ENCODE data around the gene TRIM9.
"Not testable (repeated sequence)": the region's sequence is repeated elsewhere in the genome, so short reads cannot be mapped to it uniquely, and the experiment has no call there.

Gene TRIM9

DNA sequence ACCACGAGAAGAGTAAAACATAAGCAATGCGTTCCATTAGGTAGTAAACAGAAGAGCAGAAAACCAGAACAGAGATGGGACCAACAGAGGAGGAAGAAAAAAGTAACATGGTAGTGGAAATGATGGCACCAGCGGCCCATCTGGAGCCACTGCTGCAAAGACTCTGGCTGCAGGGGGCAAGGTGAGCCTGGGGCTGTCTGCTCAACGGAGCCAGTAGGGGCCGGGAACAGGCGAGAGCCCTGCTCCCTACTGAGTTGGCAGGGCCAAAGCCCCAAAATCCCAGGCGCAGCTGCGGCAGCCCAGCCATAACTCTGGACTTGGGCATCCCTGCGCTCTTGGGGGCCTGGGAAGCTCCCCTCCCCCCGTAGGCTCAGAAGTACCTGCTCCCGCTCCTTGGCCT, 122.2 kb downstream of the TRIM9 start:
- no peak overlapping the region for H3K27ac ChIP-seq (ENCODE audit: low read length)
- H3K4me3 ChIP-seq (ENCODE audit: low read length): no peak overlapping the region
- H3K27me3 ChIP-seq (ENCODE audit: control insufficient read depth, insufficient read depth, low read length): no peaks in the 10 kb centered on the region
- H3K9me3 ChIP-seq (ENCODE audit: control insufficient read depth, low read depth, low read length): no peaks in the 10 kb centered on the region
- H3K9ac ChIP-seq (ENCODE audit: low read length): no peak overlapping the region
- H3K36me3 ChIP-seq (ENCODE audit: control insufficient read depth, low read depth, low read length): no peaks in the 10 kb centered on the region
- no peaks in the 10 kb centered on the region for H3K4me1 ChIP-seq (ENCODE audit: control insufficient read depth, low read depth, low read length)

DNA sequence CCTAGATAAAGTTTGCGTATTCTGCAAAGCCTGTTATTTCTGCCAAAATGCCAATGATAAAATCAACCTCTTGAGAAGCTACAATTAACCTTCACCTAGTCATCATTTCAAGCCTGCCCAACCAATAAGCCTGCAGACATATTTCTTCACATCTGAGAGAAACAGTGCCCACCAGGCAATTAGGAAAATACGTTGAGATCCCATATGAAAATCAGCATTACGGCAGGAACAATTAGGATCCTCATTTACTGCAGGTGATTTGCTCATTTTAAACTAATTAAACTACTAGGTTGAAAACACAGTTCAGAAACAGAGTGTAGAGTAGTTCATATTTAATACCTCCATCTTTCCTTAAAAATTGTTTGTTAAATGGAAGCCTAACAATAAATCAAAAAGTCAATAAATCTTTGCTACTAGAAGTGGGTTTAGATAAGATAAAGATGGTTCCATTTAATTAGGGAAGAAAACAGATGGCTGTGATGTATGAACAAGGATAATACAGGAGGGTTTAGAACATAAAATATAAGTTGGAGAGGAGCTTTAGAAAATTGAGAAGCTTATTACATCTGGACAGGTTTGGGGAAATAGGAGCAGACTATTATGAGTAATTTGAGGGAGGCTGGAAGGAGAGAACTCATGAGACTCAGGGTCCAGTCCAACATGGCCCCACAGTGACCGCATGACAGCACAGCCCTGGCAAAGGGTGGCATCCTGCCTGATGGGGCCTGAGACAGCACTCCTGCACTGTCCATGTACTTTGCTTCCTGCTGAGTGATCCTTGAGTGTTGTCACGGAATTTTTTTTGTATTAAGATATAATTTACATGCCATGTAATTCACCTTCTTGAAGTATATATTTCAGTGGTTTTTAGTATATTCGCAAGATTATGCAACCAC, 123.8 kb downstream of the TRIM9 start:
- Histone ChIP-seq H3K4me3 (ENCODE audit: low read length) (no peak overlapping the region), H3K36me3 (ENCODE audit: control insufficient read depth, low read depth, low read length) (no peaks in the 10 kb centered on the region), H3K27me3 (ENCODE audit: control insufficient read depth, insufficient read depth, low read length) (no peaks in the 10 kb centered on the region), H3K9me3 (ENCODE audit: control insufficient read depth, low read depth, low read length) (no peaks in the 10 kb centered on the region), H3K4me1 (ENCODE audit: control insufficient read depth, low read depth, low read length) (no peaks in the 10 kb centered on the region), H3K27ac (ENCODE audit: low read length) (no peak overlapping the region), H3K9ac (ENCODE audit: low read length) (no peak overlapping the region)

DNA sequence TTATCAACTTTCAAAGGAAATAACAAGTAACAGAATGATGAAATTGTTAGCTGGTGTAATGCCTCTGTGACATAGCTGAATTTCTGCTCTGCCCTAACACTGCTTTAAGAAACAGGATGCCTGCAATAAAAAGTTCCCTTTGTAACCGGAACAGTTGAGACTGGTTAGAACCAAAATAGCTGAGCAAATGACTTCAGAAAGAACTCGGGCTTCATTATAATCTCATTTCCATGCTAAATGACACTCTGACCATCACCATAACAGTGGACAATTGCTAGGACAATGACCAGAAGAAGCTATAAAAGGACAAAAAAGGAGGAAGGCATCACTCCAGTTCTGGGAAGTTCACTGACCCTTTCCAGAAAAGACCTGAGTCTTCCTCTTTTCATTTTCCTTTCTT, 127.1 kb downstream of the TRIM9 start:
- no peaks in the 10 kb centered on the region for H3K36me3 ChIP-seq (ENCODE audit: control insufficient read depth, low read depth, low read length)
- no peaks in the 10 kb centered on the region for H3K9me3 ChIP-seq (ENCODE audit: control insufficient read depth, low read depth, low read length)
- H3K27me3 ChIP-seq (ENCODE audit: control insufficient read depth, insufficient read depth, low read length): no peaks in the 10 kb centered on the region
- H3K4me3 ChIP-seq (ENCODE audit: low read length): no peak overlapping the region
- H3K4me1 ChIP-seq (ENCODE audit: control insufficient read depth, low read depth, low read length): no peaks in the 10 kb centered on the region
- no peak overlapping the region for H3K9ac ChIP-seq (ENCODE audit: low read length)
- H3K27ac ChIP-seq (ENCODE audit: low read length): no peak overlapping the region

DNA sequence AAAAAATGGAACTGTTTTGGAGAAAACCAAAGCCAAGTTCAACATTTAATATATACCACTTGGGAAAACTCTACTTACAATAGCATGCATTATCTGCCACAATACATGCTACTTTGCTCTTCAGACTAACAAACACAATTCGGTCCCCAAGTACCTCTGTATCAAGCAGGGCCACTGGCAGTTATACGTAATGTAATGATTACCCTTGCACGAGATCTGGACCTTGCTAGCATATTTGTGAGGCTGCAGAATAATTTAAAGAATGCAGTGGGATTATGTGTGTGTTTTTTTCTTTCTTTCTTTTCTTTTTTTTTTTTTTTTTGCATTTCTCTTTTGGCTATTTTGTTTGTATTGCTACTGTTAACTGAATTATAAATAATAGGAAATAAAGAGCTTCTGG, 127.8 kb downstream of the TRIM9 start:
- Histone ChIP-seq H3K27me3 (ENCODE audit: control insufficient read depth, insufficient read depth, low read length) (no peaks in the 10 kb centered on the region), H3K9ac (ENCODE audit: low read length) (no peak overlapping the region), H3K36me3 (ENCODE audit: control insufficient read depth, low read depth, low read length) (no peaks in the 10 kb centered on the region), H3K9me3 (ENCODE audit: control insufficient read depth, low read depth, low read length) (no peaks in the 10 kb centered on the region), H3K27ac (ENCODE audit: low read length) (no peak overlapping the region), H3K4me1 (ENCODE audit: control insufficient read depth, low read depth, low read length) (no peaks in the 10 kb centered on the region), H3K4me3 (ENCODE audit: low read length) (no peak overlapping the region)

DNA sequence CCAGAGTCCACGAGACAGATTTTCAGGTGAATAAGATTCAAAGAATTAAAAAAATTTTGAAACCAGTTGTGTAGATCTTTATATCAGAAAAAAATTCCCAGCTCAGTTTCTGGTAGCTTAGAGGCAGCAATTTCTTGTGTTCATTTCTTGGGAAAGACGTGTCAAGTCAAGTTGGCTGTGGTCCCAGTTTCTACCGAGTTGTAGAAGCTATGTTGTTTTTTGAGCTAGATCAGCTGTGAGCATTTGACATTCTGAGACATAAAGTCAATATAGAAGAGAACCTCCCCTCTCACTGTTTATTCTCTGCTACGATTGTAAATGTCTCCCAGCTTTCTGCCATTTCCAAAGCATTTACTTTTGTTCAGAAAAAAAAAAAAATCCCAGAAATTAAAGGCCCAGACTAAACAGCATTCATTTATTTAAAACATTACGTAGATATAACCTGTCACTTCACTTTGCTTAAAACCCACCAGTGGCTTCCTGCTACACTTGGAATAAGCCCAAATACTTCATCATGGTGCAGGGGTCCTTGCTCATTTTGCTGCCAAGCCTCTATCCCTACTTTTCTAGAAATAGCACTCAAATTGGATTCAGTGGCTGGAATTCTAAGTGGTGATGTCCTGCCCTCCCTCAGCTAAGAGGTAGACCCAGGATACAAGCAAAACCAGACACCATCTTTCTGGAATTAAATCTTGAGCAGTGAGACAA, 130.1 kb downstream of the TRIM9 start:
- Histone ChIP-seq H3K4me3 (ENCODE audit: low read length) (no peak overlapping the region), H3K27ac (ENCODE audit: low read length) (no peak overlapping the region), H3K9ac (ENCODE audit: low read length) (no peak overlapping the region), H3K27me3 (ENCODE audit: control insufficient read depth, insufficient read depth, low read length) (no peaks in the 10 kb centered on the region), H3K36me3 (ENCODE audit: control insufficient read depth, low read depth, low read length) (no peaks in the 10 kb centered on the region), H3K9me3 (ENCODE audit: control insufficient read depth, low read depth, low read length) (no peaks in the 10 kb centered on the region), H3K4me1 (ENCODE audit: control insufficient read depth, low read depth, low read length) (no peaks in the 10 kb centered on the region)

DNA sequence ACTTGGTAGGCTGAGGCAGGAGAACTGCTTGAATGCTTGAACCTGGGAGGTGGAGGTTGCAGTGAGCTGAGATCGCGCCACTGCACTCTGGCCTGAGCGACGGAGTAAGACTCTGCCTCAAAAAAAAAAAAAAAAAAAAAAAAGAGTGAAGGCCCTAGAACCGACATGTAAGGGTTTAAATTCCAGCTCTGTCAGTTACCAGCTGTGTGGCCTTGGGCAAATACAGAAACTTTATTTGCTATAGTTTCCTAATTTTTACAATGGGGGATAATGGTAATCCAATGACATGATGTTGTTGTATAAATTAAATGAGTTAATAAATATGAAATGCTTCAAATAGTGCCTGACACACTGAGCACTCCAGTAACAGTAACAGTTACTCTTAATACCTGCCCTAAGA, 131.0 kb downstream of the TRIM9 start:
- Histone ChIP-seq H3K27me3 (ENCODE audit: control insufficient read depth, insufficient read depth, low read length) (no peaks in the 10 kb centered on the region), H3K9me3 (ENCODE audit: control insufficient read depth, low read depth, low read length) (no peaks in the 10 kb centered on the region), H3K36me3 (ENCODE audit: control insufficient read depth, low read depth, low read length) (no peaks in the 10 kb centered on the region), H3K27ac (ENCODE audit: low read length) (no peak overlapping the region), H3K9ac (ENCODE audit: low read length) (no peak overlapping the region), H3K4me1 (ENCODE audit: control insufficient read depth, low read depth, low read length) (no peaks in the 10 kb centered on the region), H3K4me3 (ENCODE audit: low read length) (no peak overlapping the region)

DNA sequence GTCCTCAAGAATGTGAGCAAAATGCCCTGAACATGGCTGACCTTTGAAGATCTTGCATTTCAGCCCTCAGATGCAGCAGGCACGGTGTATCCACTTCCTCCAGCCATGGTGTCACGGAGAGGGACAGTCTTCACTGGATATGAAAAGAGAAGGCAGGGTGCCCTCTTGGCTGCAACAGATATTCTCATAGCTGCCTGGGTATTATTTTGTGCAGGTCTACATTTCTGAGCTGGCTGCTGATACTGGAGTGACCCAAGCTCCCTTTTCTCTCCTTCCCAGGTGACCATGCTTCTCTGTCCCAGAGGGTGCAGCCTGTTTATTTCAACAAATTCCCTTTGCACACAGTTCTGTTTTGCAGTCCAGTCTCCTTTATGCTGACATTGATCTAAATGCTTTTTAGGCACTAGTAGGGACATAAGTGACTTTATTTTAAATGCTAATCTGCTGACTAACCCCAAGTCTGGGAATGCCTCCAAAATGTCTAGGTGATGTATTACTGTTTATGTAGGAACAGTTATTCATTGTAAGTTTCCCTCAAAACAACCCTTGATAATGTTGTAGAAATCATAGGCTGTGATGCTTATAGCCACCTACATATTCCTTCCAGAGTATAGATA, 133.2 kb downstream of the TRIM9 start:
- H3K27me3 ChIP-seq (ENCODE audit: control insufficient read depth, insufficient read depth, low read length): no peaks in the 10 kb centered on the region
- H3K4me3 ChIP-seq (ENCODE audit: low read length): no peak overlapping the region
- no peaks in the 10 kb centered on the region for H3K4me1 ChIP-seq (ENCODE audit: control insufficient read depth, low read depth, low read length)
- H3K36me3 ChIP-seq (ENCODE audit: control insufficient read depth, low read depth, low read length): no peaks in the 10 kb centered on the region
- no peak overlapping the region for H3K9ac ChIP-seq (ENCODE audit: low read length)
- H3K9me3 ChIP-seq (ENCODE audit: control insufficient read depth, low read depth, low read length): no peaks in the 10 kb centered on the region
- H3K27ac ChIP-seq (ENCODE audit: low read length): no peak overlapping the region

DNA sequence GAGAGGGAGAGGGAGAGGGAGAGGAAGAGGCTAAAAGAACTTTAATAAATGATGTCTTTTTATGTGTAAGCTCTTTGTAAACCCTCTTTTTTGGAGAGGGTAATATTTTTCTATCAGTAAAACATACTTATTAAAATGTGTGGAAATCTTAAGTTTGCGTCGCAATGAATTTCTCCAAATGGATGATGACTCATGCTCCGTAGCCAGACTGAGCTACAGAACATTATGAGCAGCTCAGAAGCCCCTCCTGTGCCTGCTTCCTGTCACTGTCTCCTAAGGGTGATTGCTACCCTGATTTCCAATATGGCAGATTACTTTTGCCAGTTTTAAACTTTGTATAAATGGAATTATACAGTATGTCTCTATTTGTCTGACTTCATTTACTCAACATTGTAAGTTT, 137.6 kb downstream of the TRIM9 start:
- no peak overlapping the region for H3K9ac ChIP-seq (ENCODE audit: low read length)
- no peak overlapping the region for H3K27ac ChIP-seq (ENCODE audit: low read length)
- no peaks in the 10 kb centered on the region for H3K27me3 ChIP-seq (ENCODE audit: control insufficient read depth, insufficient read depth, low read length)
- no peak overlapping the region for H3K4me3 ChIP-seq (ENCODE audit: low read length)
- H3K4me1 ChIP-seq (ENCODE audit: control insufficient read depth, low read depth, low read length): peaks cover 3% of the 10 kb centered on the region
- H3K36me3 ChIP-seq (ENCODE audit: control insufficient read depth, low read depth, low read length): no peaks in the 10 kb centered on the region
- no peaks in the 10 kb centered on the region for H3K9me3 ChIP-seq (ENCODE audit: control insufficient read depth, low read depth, low read length)

DNA sequence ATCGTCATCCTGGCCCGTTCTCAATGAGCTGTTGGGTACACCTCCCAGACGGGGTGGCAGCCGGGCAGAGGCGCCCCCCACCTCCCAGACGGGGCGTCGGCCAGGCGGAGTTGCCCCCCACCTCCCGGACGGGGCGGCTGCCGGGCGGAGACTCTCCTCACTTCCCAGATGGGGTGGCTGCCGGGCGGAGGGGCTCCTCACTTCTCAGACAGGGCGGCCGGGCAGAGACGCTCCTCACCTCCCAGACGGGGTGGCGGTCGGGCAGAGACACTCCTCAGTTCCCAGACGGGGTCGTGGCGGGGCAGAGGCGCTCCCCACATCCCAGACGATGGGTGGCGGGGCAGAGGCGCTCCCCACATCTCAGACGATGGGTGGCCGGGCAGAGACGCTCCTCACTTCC, 138.5 kb downstream of the TRIM9 start:
- not testable (repeated sequence) for H3K9ac ChIP-seq (ENCODE audit: low read length); H3K4me3 ChIP-seq (ENCODE audit: low read length); H3K9me3 ChIP-seq (ENCODE audit: control insufficient read depth, low read depth, low read length); H3K36me3 ChIP-seq (ENCODE audit: control insufficient read depth, low read depth, low read length); H3K27ac ChIP-seq (ENCODE audit: low read length); H3K4me1 ChIP-seq (ENCODE audit: control insufficient read depth, low read depth, low read length); H3K27me3 ChIP-seq (ENCODE audit: control insufficient read depth, insufficient read depth, low read length)

DNA sequence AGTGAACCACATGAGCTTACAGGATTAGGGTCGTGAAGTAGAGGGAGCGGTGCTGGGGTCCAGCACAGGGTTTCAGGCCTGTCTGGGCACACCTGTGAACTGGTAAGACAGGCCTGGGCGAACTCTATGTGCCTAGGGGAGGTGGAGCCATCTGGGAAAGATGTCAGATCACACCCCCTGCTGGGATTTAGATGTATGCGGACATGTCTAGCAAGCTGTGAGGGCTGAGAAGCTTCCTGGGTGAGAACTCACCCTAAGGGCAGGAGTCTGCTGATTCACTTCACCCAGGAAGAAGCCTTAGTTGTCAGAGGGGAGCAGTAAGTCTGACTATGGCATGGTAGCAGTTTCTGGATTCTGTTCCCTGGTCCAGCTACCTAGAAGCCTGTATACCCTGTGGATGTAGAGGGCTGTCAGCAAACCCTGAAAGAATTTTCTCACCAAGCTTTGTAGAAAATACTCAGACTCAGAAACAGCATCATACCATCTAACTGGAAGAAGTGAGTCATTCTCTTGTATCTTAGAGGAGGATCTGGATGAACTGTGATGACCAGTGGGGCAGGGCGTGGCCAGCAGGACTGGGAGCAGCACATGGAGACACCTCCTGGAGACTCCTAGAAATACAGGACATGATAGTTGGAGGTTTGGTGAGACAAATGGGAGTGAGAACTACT, 139.4 kb downstream of the TRIM9 start:
- Histone ChIP-seq H3K27ac (ENCODE audit: low read length) (no peak overlapping the region), H3K4me3 (ENCODE audit: low read length) (no peak overlapping the region), H3K4me1 (ENCODE audit: control insufficient read depth, low read depth, low read length) (peaks cover 7% of the 10 kb centered on the region), H3K27me3 (ENCODE audit: control insufficient read depth, insufficient read depth, low read length) (no peaks in the 10 kb centered on the region), H3K9ac (ENCODE audit: low read length) (no peak overlapping the region), H3K36me3 (ENCODE audit: control insufficient read depth, low read depth, low read length) (no peaks in the 10 kb centered on the region), H3K9me3 (ENCODE audit: control insufficient read depth, low read depth, low read length) (no peaks in the 10 kb centered on the region)

DNA sequence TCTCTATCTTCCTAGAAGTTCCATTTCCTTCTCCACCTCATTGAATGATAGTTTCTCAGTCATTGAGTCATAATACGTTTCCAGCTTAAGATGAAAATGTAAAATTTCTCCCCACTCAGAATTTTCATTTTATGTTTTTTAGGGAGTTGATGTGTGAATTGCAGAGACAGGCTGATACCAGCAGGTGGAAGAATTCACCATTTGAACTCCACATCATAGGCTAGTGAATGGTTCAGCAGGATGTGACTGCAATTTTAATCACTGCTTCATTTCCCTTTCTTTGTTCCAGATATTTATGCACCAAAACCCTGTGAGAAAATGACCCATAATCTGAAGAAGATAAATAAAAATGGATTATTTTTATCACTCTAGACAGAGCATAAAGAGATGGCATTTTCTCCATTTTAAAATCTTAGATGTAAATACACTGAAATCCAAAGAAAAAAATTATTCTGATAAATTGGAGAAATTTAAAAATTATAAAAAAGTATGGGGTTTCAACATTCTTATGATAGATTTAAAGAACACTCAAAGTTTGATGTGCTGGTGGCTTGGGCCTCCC, 140.0 kb downstream of the TRIM9 start:
- H3K27ac ChIP-seq (ENCODE audit: low read length): no peak overlapping the region
- H3K9ac ChIP-seq (ENCODE audit: low read length): no peak overlapping the region
- H3K4me3 ChIP-seq (ENCODE audit: low read length): no peak overlapping the region

More for the DNA sequence above, 140.0 kb downstream of the TRIM9 start:
- Histone ChIP-seq H3K27me3 (ENCODE audit: control insufficient read depth, insufficient read depth, low read length) (no peaks in the 10 kb centered on the region), H3K9me3 (ENCODE audit: control insufficient read depth, low read depth, low read length) (no peaks in the 10 kb centered on the region), H3K36me3 (ENCODE audit: control insufficient read depth, low read depth, low read length) (no peaks in the 10 kb centered on the region), H3K4me1 (ENCODE audit: control insufficient read depth, low read depth, low read length) (peaks cover 7% of the 10 kb centered on the region)
